Stimulated activated naive CD4-positive, alpha-beta T cell treated with Interleukin-2 at 50 U/mL for 16 hours (primary cell): ENCODE results near the gene RRP12.

Source experiments
- DNase-seq: peaks from one replicate; lab custom pipeline; 2025; lab: John Stamatoyannopoulos, UW

The RRP12 gene

GRCh38 chr10:97311111-97311626 lies 90.0 kb downstream of the RRP12 start:
- no peak for DNase-seq

GRCh38 chr10:97307866-97308780 lies 93.0 kb downstream of the RRP12 start:
- DNase-seq, result no peak

GRCh38 chr10:97307441-97307840 lies 93.7 kb downstream of the RRP12 start:
- no peak for DNase-seq
